DND-41 (cell line): ENCODE data around the gene TUBB.

Source experiments
- EZH2 ChIP-seq: IDR thresholded peaks from 3 replicates; pipeline ENCODE4 v1.6.1; 2012; ENCODE audit warnings: borderline replicate concordance, low read depth, mild to moderate bottlenecking, moderate library complexity, low read length, inconsistent platforms; ENCODE audit not compliant: severe bottlenecking
- TF ChIP-seq, protein P1 (sequence below): IDR thresholded peaks from 2 replicates; pipeline ENCODE4 v1.5.1; 2012; ENCODE audit warnings: borderline replicate concordance, low read length, moderate library complexity, mild to moderate bottlenecking; ENCODE audit not compliant: poor library complexity, severe bottlenecking; ENCODE audit errors: extremely low read depth

DNA sequence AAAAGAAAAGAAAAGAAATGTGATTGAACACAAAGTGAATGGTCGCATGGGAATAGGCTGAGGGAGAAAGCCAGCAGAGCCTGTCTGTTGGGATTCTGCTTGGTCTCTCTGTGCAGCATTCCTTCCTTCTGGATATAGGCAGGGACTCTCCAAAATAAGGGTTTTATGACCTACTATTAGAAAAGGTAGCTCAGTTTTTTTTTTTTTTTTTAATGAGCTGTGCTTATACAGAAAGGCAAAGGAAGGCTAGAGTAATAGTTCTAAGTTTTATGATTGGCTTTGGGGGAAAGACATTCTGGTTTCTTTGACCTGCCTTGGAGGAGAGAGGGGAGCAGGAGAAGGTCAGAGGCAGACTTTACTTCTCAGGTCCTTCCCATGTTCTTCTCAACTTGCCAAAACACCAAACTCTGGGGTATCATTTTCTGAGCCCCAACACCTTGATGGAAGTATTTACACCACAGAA is 43.0 kb downstream of the TUBB start:
- TF ChIP-seq EZH2 = no peak
- TF ChIP-seq, protein P1, sequence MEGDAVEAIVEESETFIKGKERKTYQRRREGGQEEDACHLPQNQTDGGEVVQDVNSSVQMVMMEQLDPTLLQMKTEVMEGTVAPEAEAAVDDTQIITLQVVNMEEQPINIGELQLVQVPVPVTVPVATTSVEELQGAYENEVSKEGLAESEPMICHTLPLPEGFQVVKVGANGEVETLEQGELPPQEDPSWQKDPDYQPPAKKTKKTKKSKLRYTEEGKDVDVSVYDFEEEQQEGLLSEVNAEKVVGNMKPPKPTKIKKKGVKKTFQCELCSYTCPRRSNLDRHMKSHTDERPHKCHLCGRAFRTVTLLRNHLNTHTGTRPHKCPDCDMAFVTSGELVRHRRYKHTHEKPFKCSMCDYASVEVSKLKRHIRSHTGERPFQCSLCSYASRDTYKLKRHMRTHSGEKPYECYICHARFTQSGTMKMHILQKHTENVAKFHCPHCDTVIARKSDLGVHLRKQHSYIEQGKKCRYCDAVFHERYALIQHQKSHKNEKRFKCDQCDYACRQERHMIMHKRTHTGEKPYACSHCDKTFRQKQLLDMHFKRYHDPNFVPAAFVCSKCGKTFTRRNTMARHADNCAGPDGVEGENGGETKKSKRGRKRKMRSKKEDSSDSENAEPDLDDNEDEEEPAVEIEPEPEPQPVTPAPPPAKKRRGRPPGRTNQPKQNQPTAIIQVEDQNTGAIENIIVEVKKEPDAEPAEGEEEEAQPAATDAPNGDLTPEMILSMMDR = no peak
